Aorta (tissue), 5 donors: ENCODE results near the gene TARP.

ENCODE experiments used
- ATAC-seq: fragments of 200-7000 bp; cut with Tn5 transposase; one replicate; pipeline ENCODE4 v1.9.1; 2022; ENCODE audit warnings: moderate library complexity; ENCODE audit not compliant: low FRiP score
- DNase-seq, 2 donors: peaks; one replicate each; pipeline ENCODE4 v3.0.0-alpha.2; 2020
- H3K27ac ChIP-seq, 2 donors: one replicate each; pipeline ENCODE4 v1.5.1; 2013; ENCODE audit warnings: low read length in 2 of 2, mild to moderate bottlenecking in 2 of 2, moderate library complexity in 2 of 2, control low read depth in 1 of 2, inconsistent platforms in 1 of 2, low read depth in 1 of 2
- H3K27me3 ChIP-seq, 2 donors: one replicate each; pipeline ENCODE4 v1.6.1; 2013; ENCODE audit warnings: control low read depth in 1 of 2, low read length in 1 of 2, mild to moderate bottlenecking in 1 of 2, moderate library complexity in 1 of 2; ENCODE audit not compliant: insufficient read depth in 2 of 2, control insufficient read depth in 1 of 2
- H3K36me3 ChIP-seq, 2 donors: one replicate each; pipeline ENCODE4 v1.6.1; 2013; ENCODE audit warnings: control low read depth in 1 of 2, low read length in 1 of 2, mild to moderate bottlenecking in 1 of 2; ENCODE audit not compliant: insufficient read depth in 2 of 2, control insufficient read depth in 1 of 2
- H3K4me1 ChIP-seq, 2 donors: one replicate each; pipeline ENCODE4 v1.6.1; 2013; ENCODE audit warnings: low read length in 2 of 2, control low read depth in 1 of 2, mild to moderate bottlenecking in 1 of 2, moderate library complexity in 1 of 2; ENCODE audit not compliant: insufficient read depth in 2 of 2, control insufficient read depth in 1 of 2
- H3K4me3 ChIP-seq, 2 donors: one replicate each; pipeline ENCODE4 v1.5.1; 2013; ENCODE audit warnings: low read length in 2 of 2, control low read depth in 1 of 2, mild to moderate bottlenecking in 1 of 2
- H3K9me3 ChIP-seq: one replicate; pipeline ENCODE4 v1.6.1; 2013; ENCODE audit warnings: mild to moderate bottlenecking, low read length; ENCODE audit not compliant: control insufficient read depth
- WGBS, 2 donors: extraction: QIAGEN DNeasy Blood & Tissue Kit; methylation state at CpG; one replicate each; pipeline ENCODE4 v1.1.7; 2013; 5-methylcytosine and 5-hydroxymethylcytosine counted together
- intact Hi-C, 2 donors: fragments of 100-400 bp; cut with DNase I; formaldehyde crosslinking; loops; one replicate each; pipeline versions ENCODE4 v1.14.2 to v1.15.0; 2022
- donor health status: healthy with polysubstance abuse.
- donor health status: Bipolar disorder and iron deficiency.
- donor health status: DM: no; HTN: no; CAD: no.
- donor health status: DM: no; HTN: no; CAD: no.
- donor health status: DM: yes; HTN: yes; CAD: no.

The TARP gene

GRCh38 chr7:38273286-38273995 is at the start of gene TARP:
Gene TARP (minus strand): TSS chr7:38273636.
- Histone ChIP-seq H3K27ac (no peak within 1 kb of the TSS), H3K4me1 (no peaks in the 10 kb centered on the region), H3K4me3 (no peak within 1 kb of the TSS), H3K9me3 (no peaks in the 10 kb centered on the region), H3K36me3 (no peaks in the 10 kb centered on the region), H3K27me3 (no peaks in the 10 kb centered on the region)
- intact Hi-C loops: no loop called here
- DNase-seq (no peak), ATAC-seq (no peak)
- WGBS, 2 donors: 87 to 92% methylated on average over 2 of the region's 2 CpGs

GRCh38 chr7:38323156-38323555 is 49.7 kb upstream of the TARP start:
- ATAC-seq (no peak), DNase-seq (no peak)
- no peaks in the 10 kb centered on the region for H3K36me3 ChIP-seq
- no peaks in the 10 kb centered on the region for H3K9me3 ChIP-seq
- no peaks in the 10 kb centered on the region for H3K27me3 ChIP-seq
- H3K27ac ChIP-seq: no peak overlapping the region
- intact Hi-C loops: no loop called here
- H3K4me3 ChIP-seq: no peak overlapping the region
- H3K4me1 ChIP-seq: no peaks in the 10 kb centered on the region
- 22 to 56% methylated on average over 3 of the region's 3 CpGs for WGBS, 2 donors

GRCh38 chr7:38322461-38322860 is 49.0 kb upstream of the TARP start:
- DNase-seq (no peak), ATAC-seq (no peak)
- Histone ChIP-seq H3K36me3 (no peaks in the 10 kb centered on the region), H3K27ac (no peak overlapping the region), H3K9me3 (no peaks in the 10 kb centered on the region), H3K4me3 (no peak overlapping the region), H3K4me1 (no peaks in the 10 kb centered on the region), H3K27me3 (no peaks in the 10 kb centered on the region)
- WGBS, 2 donors: 69 to 95% methylated on average over 5 of the region's 5 CpGs
- intact Hi-C loops: no loop called here

GRCh38 chr7:38321967-38322366 is 48.5 kb upstream of the TARP start:
- Histone ChIP-seq H3K36me3 (no peaks in the 10 kb centered on the region), H3K27me3 (no peaks in the 10 kb centered on the region), H3K4me1 (no peaks in the 10 kb centered on the region), H3K4me3 (no peak overlapping the region), H3K9me3 (no peaks in the 10 kb centered on the region), H3K27ac (no peak overlapping the region)
- WGBS, 2 donors: 96 to 98% methylated on average over 2 of the region's 2 CpGs
- DNase-seq: no peak
- no peak for ATAC-seq
- intact Hi-C loops: no loop called here

GRCh38 chr7:38321515-38321944 is 48.1 kb upstream of the TARP start:
- Histone ChIP-seq H3K36me3 (no peaks in the 10 kb centered on the region), H3K9me3 (no peaks in the 10 kb centered on the region), H3K27me3 (no peaks in the 10 kb centered on the region), H3K4me1 (no peaks in the 10 kb centered on the region), H3K27ac (no peak overlapping the region), H3K4me3 (no peak overlapping the region)
- DNase-seq (no peak), ATAC-seq (peak; percentile 46)
- intact Hi-C loops: no loop called here
- 63 to 65% methylated on average over 3 of the region's 3 CpGs for WGBS, 2 donors

- no peak for DNase-seq
- no peak overlapping the region for H3K27ac ChIP-seq
- H3K36me3 ChIP-seq: no peaks in the 10 kb centered on the region
- H3K9me3 ChIP-seq: no peaks in the 10 kb centered on the region
- H3K27me3 ChIP-seq: no peaks in the 10 kb centered on the region
- no peaks in the 10 kb centered on the region for H3K4me1 ChIP-seq
- no peak overlapping the region for H3K4me3 ChIP-seq
- no peak for ATAC-seq
- intact Hi-C loops: no loop called here
Measured at GRCh38 chr7:38321050-38321449, 47.6 kb upstream of the TARP start.

GRCh38 chr7:38319873-38320272 is 46.4 kb upstream of the TARP start:
- no peaks in the 10 kb centered on the region for H3K4me1 ChIP-seq
- no peaks in the 10 kb centered on the region for H3K9me3 ChIP-seq
- intact Hi-C loops: no loop called here
- H3K27me3 ChIP-seq: no peaks in the 10 kb centered on the region
- no peak overlapping the region for H3K4me3 ChIP-seq
- no peak overlapping the region for H3K27ac ChIP-seq
- 48 to 80% methylated on average over 2 of the region's 2 CpGs for WGBS, 2 donors
- DNase-seq (no peak), ATAC-seq (no peak)
- no peaks in the 10 kb centered on the region for H3K36me3 ChIP-seq

- Histone ChIP-seq H3K27me3 (no peaks in the 10 kb centered on the region), H3K4me1 (no peaks in the 10 kb centered on the region), H3K4me3 (no peak overlapping the region), H3K27ac (no peak overlapping the region), H3K36me3 (no peaks in the 10 kb centered on the region), H3K9me3 (no peaks in the 10 kb centered on the region)
- peak; percentile 61 for ATAC-seq
- intact Hi-C loops: no loop called here
- 17 to 25% methylated on average over 4 of the region's 4 CpGs for WGBS, 2 donors
- DNase-seq: no peak
Measured at GRCh38 chr7:38318803-38319416, 45.5 kb upstream of the TARP start.

- DNase-seq (no peak), ATAC-seq (no peak)
- H3K9me3 ChIP-seq: no peaks in the 10 kb centered on the region
- WGBS, 2 donors: 73% methylated on average over 9 of the region's 9 CpGs
- H3K36me3 ChIP-seq: no peaks in the 10 kb centered on the region
- no peaks in the 10 kb centered on the region for H3K4me1 ChIP-seq
- H3K4me3 ChIP-seq: no peak overlapping the region
- no peak overlapping the region for H3K27ac ChIP-seq
- no peaks in the 10 kb centered on the region for H3K27me3 ChIP-seq
- intact Hi-C loops: no loop called here
Measured at GRCh38 chr7:38318241-38318640, 44.8 kb upstream of the TARP start.
